ENCODE results near the gene TBL1XR1.

Gene TBL1XR1

GRCh38 chr3:177119829-177120228, 77.5 kb downstream of the TBL1XR1 start:
- no peaks in the 10 kb centered on the region for H3K9me3 ChIP-seq (ENCODE audit: control insufficient read depth in 5 of 5, low read length in 5 of 5)
- H3K27ac ChIP-seq (ENCODE audit: low read depth, low read length), result no peak overlapping the region
- H3K36me3 ChIP-seq (ENCODE audit: control insufficient read depth in 5 of 5, insufficient read depth in 5 of 5, low read length in 5 of 5), result no peaks in the 10 kb centered on the region
- H3K27me3 ChIP-seq (ENCODE audit: control insufficient read depth in 5 of 5, insufficient read depth in 4 of 5, low read length in 5 of 5), result no peaks in the 10 kb centered on the region
- H3K4me3 ChIP-seq (ENCODE audit: low read depth in 1 of 5, low read length in 5 of 5), result no peak overlapping the region
- H3K9ac ChIP-seq (ENCODE audit: low read length in 5 of 5), result no peak overlapping the region
- H3K4me1 ChIP-seq (ENCODE audit: control insufficient read depth in 5 of 5, insufficient read depth in 5 of 5, low read length in 5 of 5), result peaks cover 0 to 13% (median 2%) of the 10 kb centered on the region in 5 donors

DNA sequence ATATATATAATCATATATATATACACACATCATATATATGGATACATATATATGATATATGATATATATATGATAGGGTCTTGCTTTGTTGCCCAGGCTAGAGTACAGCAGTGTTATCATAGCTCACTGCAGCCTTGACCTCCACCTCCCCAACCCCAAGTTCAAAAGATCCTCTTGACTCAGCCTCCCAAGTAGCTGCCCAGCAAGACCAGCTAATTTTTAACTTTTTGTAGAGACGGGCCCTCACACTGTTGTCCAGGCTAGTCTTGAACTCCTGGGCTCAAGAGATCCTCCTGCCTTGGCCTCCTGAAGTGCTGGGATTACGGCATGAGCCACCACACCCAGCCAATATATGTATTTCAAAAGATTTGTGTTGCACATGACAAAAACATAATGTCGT, 83.0 kb downstream of the TBL1XR1 start:
- Histone ChIP-seq H3K4me3 (ENCODE audit: low read depth in 1 of 5, low read length in 5 of 5) (no peak overlapping the region), H3K9ac (ENCODE audit: low read length in 5 of 5) (no peak overlapping the region), H3K27ac (ENCODE audit: low read depth, low read length) (no peak overlapping the region), H3K27me3 (ENCODE audit: control insufficient read depth in 5 of 5, insufficient read depth in 4 of 5, low read length in 5 of 5) (no peaks in the 10 kb centered on the region), H3K36me3 (ENCODE audit: control insufficient read depth in 5 of 5, insufficient read depth in 5 of 5, low read length in 5 of 5) (no peaks in the 10 kb centered on the region), H3K9me3 (ENCODE audit: control insufficient read depth in 5 of 5, low read length in 5 of 5) (no peaks in the 10 kb centered on the region), H3K4me1 (ENCODE audit: control insufficient read depth in 5 of 5, insufficient read depth in 5 of 5, low read length in 5 of 5) (peaks cover 0 to 13% (median 10%) of the 10 kb centered on the region in 5 donors)

DNA sequence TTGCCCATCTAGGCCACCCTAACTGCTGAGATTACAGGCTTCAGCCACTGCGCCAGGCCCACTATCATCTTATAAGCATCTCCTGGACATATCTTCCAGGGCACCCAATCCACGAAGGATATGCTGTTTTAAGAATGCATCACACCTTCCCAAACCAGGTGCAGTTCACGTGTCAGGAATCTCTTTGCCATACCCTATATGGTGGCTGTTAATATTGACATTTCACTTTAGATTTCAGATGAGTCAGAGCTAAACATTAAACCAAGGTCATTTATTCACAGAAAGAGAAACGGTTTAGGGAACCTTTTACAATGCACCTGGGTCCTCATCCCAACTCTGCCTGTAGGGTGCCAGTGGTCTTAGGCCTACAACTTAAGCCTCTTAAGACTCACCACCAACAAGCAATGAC, 85.7 kb downstream of the TBL1XR1 start:
- no peaks in the 10 kb centered on the region for H3K36me3 ChIP-seq (ENCODE audit: control insufficient read depth in 5 of 5, insufficient read depth in 5 of 5, low read length in 5 of 5)
- no peak overlapping the region for H3K4me3 ChIP-seq (ENCODE audit: low read depth in 1 of 5, low read length in 5 of 5)
- H3K27me3 ChIP-seq (ENCODE audit: control insufficient read depth in 5 of 5, insufficient read depth in 4 of 5, low read length in 5 of 5), result no peaks in the 10 kb centered on the region
- no peak overlapping the region for H3K27ac ChIP-seq (ENCODE audit: low read depth, low read length)
- no peak overlapping the region for H3K9ac ChIP-seq (ENCODE audit: low read length in 5 of 5)
- no peaks in the 10 kb centered on the region for H3K9me3 ChIP-seq (ENCODE audit: control insufficient read depth in 5 of 5, low read length in 5 of 5)
- peaks cover 0 to 33% (median 16%) of the 10 kb centered on the region in 5 donors for H3K4me1 ChIP-seq (ENCODE audit: control insufficient read depth in 5 of 5, insufficient read depth in 5 of 5, low read length in 5 of 5)

DNA sequence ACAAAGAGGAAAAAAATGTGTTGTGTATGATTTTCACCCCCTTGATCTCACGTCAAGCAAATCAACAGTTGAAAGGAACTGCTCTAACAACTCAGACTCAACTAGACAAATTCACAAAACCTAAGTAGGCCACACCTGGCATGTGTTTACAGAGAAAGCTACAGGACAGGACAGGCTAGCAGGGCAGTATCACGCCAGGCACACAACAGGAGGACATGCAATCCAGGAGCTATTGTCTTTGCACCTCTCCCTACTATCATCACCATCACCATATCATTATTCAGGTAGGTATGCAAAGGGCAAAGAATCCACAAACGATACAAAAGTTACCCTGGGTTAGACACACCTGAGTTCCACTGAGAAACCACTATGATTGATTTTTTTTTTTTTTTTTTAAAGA, 86.4 kb downstream of the TBL1XR1 start:
- Histone ChIP-seq H3K36me3 (ENCODE audit: control insufficient read depth in 5 of 5, insufficient read depth in 5 of 5, low read length in 5 of 5) (no peaks in the 10 kb centered on the region), H3K27me3 (ENCODE audit: control insufficient read depth in 5 of 5, insufficient read depth in 4 of 5, low read length in 5 of 5) (no peaks in the 10 kb centered on the region), H3K27ac (ENCODE audit: low read depth, low read length) (no peak overlapping the region), H3K9me3 (ENCODE audit: control insufficient read depth in 5 of 5, low read length in 5 of 5) (no peaks in the 10 kb centered on the region), H3K9ac (ENCODE audit: low read length in 5 of 5) (no peak overlapping the region), H3K4me3 (ENCODE audit: low read depth in 1 of 5, low read length in 5 of 5) (no peak overlapping the region), H3K4me1 (ENCODE audit: control insufficient read depth in 5 of 5, insufficient read depth in 5 of 5, low read length in 5 of 5) (peaks cover 0 to 39% (median 21%) of the 10 kb centered on the region in 5 donors)

DNA sequence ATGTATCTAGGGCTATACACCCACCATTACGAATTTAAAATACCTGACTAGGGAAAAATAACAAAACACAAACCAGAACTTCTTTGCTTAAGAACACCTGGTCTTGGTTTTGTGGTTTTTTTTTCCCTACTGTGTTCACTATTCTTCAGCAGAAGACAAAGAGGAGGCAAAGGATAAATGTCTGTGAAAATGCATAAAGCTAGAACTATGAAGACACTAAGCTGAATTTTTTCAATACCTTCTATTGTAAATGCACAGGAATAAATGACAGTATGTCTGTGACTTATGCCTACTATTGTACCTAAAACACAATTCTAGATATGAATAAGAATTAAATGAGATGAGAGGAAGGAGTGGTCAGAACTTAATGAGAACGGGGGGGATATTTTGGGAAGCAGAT, 86.9 kb downstream of the TBL1XR1 start:
- Histone ChIP-seq H3K4me3 (ENCODE audit: low read depth in 1 of 5, low read length in 5 of 5) (no peak overlapping the region), H3K9ac (ENCODE audit: low read length in 5 of 5) (no peak overlapping the region), H3K27ac (ENCODE audit: low read depth, low read length) (no peak overlapping the region), H3K4me1 (ENCODE audit: control insufficient read depth in 5 of 5, insufficient read depth in 5 of 5, low read length in 5 of 5) (peaks cover 0 to 39% (median 21%) of the 10 kb centered on the region in 5 donors), H3K36me3 (ENCODE audit: control insufficient read depth in 5 of 5, insufficient read depth in 5 of 5, low read length in 5 of 5) (no peaks in the 10 kb centered on the region), H3K27me3 (ENCODE audit: control insufficient read depth in 5 of 5, insufficient read depth in 4 of 5, low read length in 5 of 5) (no peaks in the 10 kb centered on the region), H3K9me3 (ENCODE audit: control insufficient read depth in 5 of 5, low read length in 5 of 5) (no peaks in the 10 kb centered on the region)

DNA sequence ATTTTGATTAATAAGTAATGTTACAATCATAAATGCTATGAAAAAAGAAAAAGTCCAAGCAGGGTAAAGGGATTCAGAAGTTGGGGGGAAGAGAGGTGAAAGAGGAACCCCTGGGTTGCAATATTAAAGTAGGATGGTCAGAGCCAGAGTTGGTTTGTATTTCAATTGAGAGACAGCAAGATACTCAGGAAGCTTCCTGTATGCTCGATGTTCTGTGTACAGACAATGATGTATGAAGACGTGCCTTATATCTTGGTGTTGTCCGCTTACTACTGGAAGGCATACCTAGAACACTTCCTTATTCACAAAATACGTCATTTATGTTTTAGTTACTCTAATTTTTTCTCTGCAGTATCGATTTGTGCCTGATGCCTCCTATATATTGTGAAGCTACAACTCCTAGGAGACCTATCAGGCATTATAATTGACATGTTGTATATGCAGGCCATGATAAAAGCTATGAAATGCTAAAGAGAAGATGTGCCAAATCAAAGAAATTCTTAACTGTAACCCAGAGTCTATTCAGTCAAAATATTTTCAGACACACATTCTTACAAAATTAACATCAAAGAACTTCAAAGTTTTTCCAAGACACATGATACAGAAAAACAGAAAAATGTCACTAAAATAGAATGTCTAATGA, 87.5 kb downstream of the TBL1XR1 start:
- H3K9ac ChIP-seq (ENCODE audit: low read length in 5 of 5), result no peak overlapping the region
- H3K9me3 ChIP-seq (ENCODE audit: control insufficient read depth in 5 of 5, low read length in 5 of 5), result no peaks in the 10 kb centered on the region
- H3K36me3 ChIP-seq (ENCODE audit: control insufficient read depth in 5 of 5, insufficient read depth in 5 of 5, low read length in 5 of 5), result no peaks in the 10 kb centered on the region
- H3K27ac ChIP-seq (ENCODE audit: low read depth, low read length), result no peak overlapping the region
- H3K4me3 ChIP-seq (ENCODE audit: low read depth in 1 of 5, low read length in 5 of 5), result no peak overlapping the region
- peaks cover 0 to 42% (median 21%) of the 10 kb centered on the region in 5 donors for H3K4me1 ChIP-seq (ENCODE audit: control insufficient read depth in 5 of 5, insufficient read depth in 5 of 5, low read length in 5 of 5)
- no peaks in the 10 kb centered on the region for H3K27me3 ChIP-seq (ENCODE audit: control insufficient read depth in 5 of 5, insufficient read depth in 4 of 5, low read length in 5 of 5)

GRCh38 chr3:177108648-177109047, 88.6 kb downstream of the TBL1XR1 start:
- H3K27ac ChIP-seq (ENCODE audit: low read depth, low read length), result no peak overlapping the region
- no peaks in the 10 kb centered on the region for H3K36me3 ChIP-seq (ENCODE audit: control insufficient read depth in 5 of 5, insufficient read depth in 5 of 5, low read length in 5 of 5)
- H3K9me3 ChIP-seq (ENCODE audit: control insufficient read depth in 5 of 5, low read length in 5 of 5), result no peaks in the 10 kb centered on the region
- H3K4me1 ChIP-seq (ENCODE audit: control insufficient read depth in 5 of 5, insufficient read depth in 5 of 5, low read length in 5 of 5), result peaks cover 0 to 49% (median 24%) of the 10 kb centered on the region in 5 donors
- H3K9ac ChIP-seq (ENCODE audit: low read length in 5 of 5), result no peak overlapping the region
- no peaks in the 10 kb centered on the region for H3K27me3 ChIP-seq (ENCODE audit: control insufficient read depth in 5 of 5, insufficient read depth in 4 of 5, low read length in 5 of 5)
- no peak overlapping the region for H3K4me3 ChIP-seq (ENCODE audit: low read depth in 1 of 5, low read length in 5 of 5)

DNA sequence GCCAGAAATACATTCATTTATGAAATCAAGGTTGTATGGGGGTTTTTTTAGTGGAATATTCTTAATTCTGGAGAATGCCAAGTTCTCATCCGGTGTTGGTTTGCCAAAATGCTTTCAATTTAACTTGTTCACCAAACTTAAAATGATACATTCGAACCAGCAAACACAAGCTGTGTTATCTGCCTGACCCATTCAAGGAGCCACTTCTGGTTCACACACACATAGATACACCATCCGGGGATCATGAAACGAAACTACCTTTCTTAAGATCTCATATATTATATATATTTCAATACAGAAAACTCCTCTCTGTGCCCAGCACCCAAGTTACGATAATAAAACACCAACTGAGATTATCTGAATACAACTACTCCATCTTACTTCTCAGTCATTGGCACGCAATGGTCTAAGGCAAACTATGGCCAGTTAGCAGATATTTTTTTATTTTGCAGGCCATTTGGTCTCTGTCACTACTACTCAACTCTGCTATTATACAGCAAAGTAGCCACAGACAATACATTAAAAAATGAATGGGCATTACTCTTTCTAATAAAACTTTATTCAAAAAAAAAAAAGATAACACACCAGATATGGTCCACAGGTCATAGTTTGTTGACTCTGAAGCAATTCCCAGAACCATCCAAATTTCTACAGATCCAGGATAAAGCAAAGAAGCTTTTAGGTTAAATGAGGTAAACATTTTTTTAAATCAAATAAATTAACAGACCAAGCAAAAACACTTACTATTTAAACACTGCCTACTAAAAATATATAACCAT, 89.6 kb downstream of the TBL1XR1 start:
- Histone ChIP-seq H3K9ac (ENCODE audit: low read length in 5 of 5) (no peak overlapping the region), H3K36me3 (ENCODE audit: control insufficient read depth in 5 of 5, insufficient read depth in 5 of 5, low read length in 5 of 5) (no peaks in the 10 kb centered on the region), H3K27me3 (ENCODE audit: control insufficient read depth in 5 of 5, insufficient read depth in 4 of 5, low read length in 5 of 5) (no peaks in the 10 kb centered on the region), H3K4me3 (ENCODE audit: low read depth in 1 of 5, low read length in 5 of 5) (no peak overlapping the region), H3K27ac (ENCODE audit: low read depth, low read length) (no peak overlapping the region), H3K4me1 (ENCODE audit: control insufficient read depth in 5 of 5, insufficient read depth in 5 of 5, low read length in 5 of 5) (peaks cover 0 to 49% (median 24%) of the 10 kb centered on the region in 5 donors), H3K9me3 (ENCODE audit: control insufficient read depth in 5 of 5, low read length in 5 of 5) (no peaks in the 10 kb centered on the region)

GRCh38 chr3:177106594-177106993, 90.7 kb downstream of the TBL1XR1 start:
- no peaks in the 10 kb centered on the region for H3K27me3 ChIP-seq (ENCODE audit: control insufficient read depth in 5 of 5, insufficient read depth in 4 of 5, low read length in 5 of 5)
- H3K36me3 ChIP-seq (ENCODE audit: control insufficient read depth in 5 of 5, insufficient read depth in 5 of 5, low read length in 5 of 5), result no peaks in the 10 kb centered on the region
- no peak overlapping the region for H3K27ac ChIP-seq (ENCODE audit: low read depth, low read length)
- no peak overlapping the region for H3K4me3 ChIP-seq (ENCODE audit: low read depth in 1 of 5, low read length in 5 of 5)
- H3K9me3 ChIP-seq (ENCODE audit: control insufficient read depth in 5 of 5, low read length in 5 of 5), result no peaks in the 10 kb centered on the region
- peaks cover 2 to 53% (median 24%) of the 10 kb centered on the region in 5 donors for H3K4me1 ChIP-seq (ENCODE audit: control insufficient read depth in 5 of 5, insufficient read depth in 5 of 5, low read length in 5 of 5)
- H3K9ac ChIP-seq (ENCODE audit: low read length in 5 of 5), result no peak overlapping the region

GRCh38 chr3:177106184-177106583, 91.1 kb downstream of the TBL1XR1 start:
- no peaks in the 10 kb centered on the region for H3K36me3 ChIP-seq (ENCODE audit: control insufficient read depth in 5 of 5, insufficient read depth in 5 of 5, low read length in 5 of 5)
- no peak overlapping the region for H3K9ac ChIP-seq (ENCODE audit: low read length in 5 of 5)
- H3K9me3 ChIP-seq (ENCODE audit: control insufficient read depth in 5 of 5, low read length in 5 of 5), result no peaks in the 10 kb centered on the region
- no peak overlapping the region for H3K27ac ChIP-seq (ENCODE audit: low read depth, low read length)
- H3K27me3 ChIP-seq (ENCODE audit: control insufficient read depth in 5 of 5, insufficient read depth in 4 of 5, low read length in 5 of 5), result no peaks in the 10 kb centered on the region
- H3K4me3 ChIP-seq (ENCODE audit: low read depth in 1 of 5, low read length in 5 of 5), result no peak overlapping the region
- H3K4me1 ChIP-seq (ENCODE audit: control insufficient read depth in 5 of 5, insufficient read depth in 5 of 5, low read length in 5 of 5), result peaks cover 2 to 53% (median 24%) of the 10 kb centered on the region in 5 donors
